ENCODE measurements around the gene PSORS1C2. TPM values are rescaled to one million over a fixed set of nuclear protein-coding genes. Genes with fewer than 3 reads are reported as not detected.

Gene PSORS1C2
- total RNA-seq, 3 donors from 2014 or later: not detected

- ATAC-seq (no peak), DNase-seq (no peak)
- Histone ChIP-seq H3K4me1 (ENCODE audit: low read depth) (peaks cover 13% of the 10 kb centered on the region), H3K9me3 (no peaks in the 10 kb centered on the region), H3K4me3 (no peak overlapping the region), H3K36me3 (ENCODE audit: low read depth) (no peaks in the 10 kb centered on the region)
- no peak for TF ChIP-seq CTCF (IDR thresholded peaks at IDR 0.05)
- intact Hi-C loops (cut with DNase I, micrococcal nuclease): no loop called here
Measured at GRCh38 chr6:31115941-31116560, 22.8 kb downstream of the PSORS1C2 start.

GRCh38 chr6:31114970-31115849, 23.7 kb downstream of the PSORS1C2 start:
- no peak overlapping the region for H3K4me3 ChIP-seq
- intact Hi-C loops (cut with DNase I, micrococcal nuclease): no loop called here
- peak; percentile 62 for ATAC-seq
- peaks cover 13% of the 10 kb centered on the region for H3K4me1 ChIP-seq (ENCODE audit: low read depth)
- no peak for DNase-seq
- H3K36me3 ChIP-seq (ENCODE audit: low read depth): no peaks in the 10 kb centered on the region
- H3K9me3 ChIP-seq: no peaks in the 10 kb centered on the region
- TF ChIP-seq CTCF (IDR thresholded peaks at IDR 0.05): no peak

- peak; percentile 94 for ATAC-seq
- no peak for TF ChIP-seq CTCF (IDR thresholded peaks at IDR 0.05)
- H3K4me1 ChIP-seq (ENCODE audit: low read depth): peaks cover 13% of the 10 kb centered on the region
- DNase-seq: peak; percentile 69 to 84 (median 77)
- no peaks in the 10 kb centered on the region for H3K9me3 ChIP-seq
- H3K4me3 ChIP-seq: no peak within 1 kb of the TSS
- H3K36me3 ChIP-seq (ENCODE audit: low read depth): no peaks in the 10 kb centered on the region
- intact Hi-C loops (cut with DNase I, micrococcal nuclease): no loop called here
Measured at GRCh38 chr6:31114541-31114878, 24.4 kb downstream of the PSORS1C2 start, which contains the start of gene PSORS1C1. PSORS1C1 (plus strand) TSS chr6:31114800; CDS start chr6:31129633, 14,833 bp downstream.

GRCh38 chr6:31113861-31114540, 24.9 kb downstream of the PSORS1C2 start:
- intact Hi-C loops (cut with DNase I, micrococcal nuclease): no loop called here
- no peaks in the 10 kb centered on the region for H3K9me3 ChIP-seq
- no peaks in the 10 kb centered on the region for H3K36me3 ChIP-seq (ENCODE audit: low read depth)
- no peak overlapping the region for H3K4me3 ChIP-seq
- no peak for DNase-seq
- TF ChIP-seq CTCF (IDR thresholded peaks at IDR 0.05): no peak
- ATAC-seq: no peak
- H3K4me1 ChIP-seq (ENCODE audit: low read depth): peaks cover 13% of the 10 kb centered on the region

GRCh38 chr6:31112478-31112877, 26.4 kb downstream of the PSORS1C2 start, which contains the start of gene C6orf15:
C6orf15 (minus strand) TSS chr6:31112575; CDS start chr6:31112555, 20 bp downstream.
- H3K9me3 ChIP-seq: no peaks in the 10 kb centered on the region
- no peak for DNase-seq
- no peaks in the 10 kb centered on the region for H3K36me3 ChIP-seq (ENCODE audit: low read depth)
- intact Hi-C loops (cut with DNase I, micrococcal nuclease): no loop called here
- no peak for TF ChIP-seq CTCF (IDR thresholded peaks at IDR 0.05)
- H3K4me1 ChIP-seq (ENCODE audit: low read depth): peaks cover 13% of the 10 kb centered on the region
- H3K4me3 ChIP-seq: no peak within 1 kb of the TSS
- no peak for ATAC-seq
